ENCODE data around the gene OLFM1.
"Not testable (repeated sequence)": the region's sequence is repeated elsewhere in the genome, so short reads cannot be mapped to it uniquely, and the experiment has no call there.

The OLFM1 gene

GRCh38 chr9:135060461-135061116 lies 26.9 kb upstream of the OLFM1 start:
- no peak for DNase-seq

DNA sequence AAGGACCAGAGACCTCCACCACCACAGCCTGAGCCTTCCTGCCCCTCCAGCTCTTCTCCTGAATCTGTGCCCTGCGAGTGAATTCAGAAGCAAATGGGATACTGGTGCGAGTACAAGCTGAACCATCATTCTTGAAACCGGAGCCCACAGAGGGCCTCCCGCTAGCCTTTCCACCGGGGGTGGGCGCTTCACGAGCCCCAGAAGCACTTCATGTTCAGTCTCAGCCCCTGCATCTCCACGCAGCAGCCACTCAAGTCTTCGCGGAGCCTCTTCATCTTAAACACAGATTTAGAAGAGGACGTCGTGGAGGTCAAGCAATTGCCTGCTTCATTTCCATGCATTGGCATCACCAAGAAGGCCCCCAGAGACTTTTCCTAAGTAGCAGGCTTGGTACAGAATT lies 26.0 kb upstream of the OLFM1 start:
- DNase-seq = no peak

GRCh38 chr9:135062254-135062653 lies 25.2 kb upstream of the OLFM1 start:
- no peak for DNase-seq

DNA sequence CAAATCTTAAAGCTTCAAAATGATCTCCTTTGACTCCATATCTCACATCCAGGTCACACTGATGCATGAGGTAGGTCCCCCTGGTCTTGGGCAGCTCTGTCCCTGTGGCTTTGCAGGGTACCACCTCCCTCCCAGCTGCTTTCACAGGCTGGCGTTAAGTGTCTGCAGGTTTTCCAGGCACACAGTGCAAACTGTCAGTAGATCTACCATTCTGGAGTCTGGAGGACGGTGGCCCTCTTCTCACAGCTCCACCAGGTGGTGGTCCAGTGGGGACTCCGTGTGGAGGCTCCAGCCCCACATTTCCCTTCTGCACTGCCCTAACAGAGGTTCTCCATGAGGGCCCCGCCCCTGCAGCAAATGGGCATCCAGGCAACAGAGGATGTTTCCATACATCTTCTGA lies 24.0 kb upstream of the OLFM1 start:
- not testable (repeated sequence) for DNase-seq

GRCh38 chr9:135063888-135064287 lies 23.6 kb upstream of the OLFM1 start:
- DNase-seq = not testable (repeated sequence)

DNA sequence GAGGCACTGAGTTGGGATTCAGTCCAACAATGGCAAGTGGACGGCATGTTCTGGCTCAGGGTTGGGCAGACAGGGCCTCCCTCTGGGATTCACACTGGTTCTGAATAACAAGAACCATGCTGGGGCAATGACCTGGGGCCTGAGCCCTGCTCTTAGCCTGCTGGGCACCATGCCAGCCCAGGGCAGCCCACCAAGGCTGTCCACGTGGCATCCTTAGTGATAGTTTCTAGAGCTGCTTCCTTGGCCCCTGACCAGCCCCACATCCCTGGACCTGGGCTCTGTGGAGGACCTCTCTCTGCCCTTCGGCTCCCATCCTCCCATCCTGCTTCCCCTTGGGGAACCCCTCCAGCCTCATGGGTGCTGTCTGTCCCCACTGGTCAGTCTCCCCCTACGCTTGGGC lies 22.3 kb upstream of the OLFM1 start:
- no peak for DNase-seq

DNA sequence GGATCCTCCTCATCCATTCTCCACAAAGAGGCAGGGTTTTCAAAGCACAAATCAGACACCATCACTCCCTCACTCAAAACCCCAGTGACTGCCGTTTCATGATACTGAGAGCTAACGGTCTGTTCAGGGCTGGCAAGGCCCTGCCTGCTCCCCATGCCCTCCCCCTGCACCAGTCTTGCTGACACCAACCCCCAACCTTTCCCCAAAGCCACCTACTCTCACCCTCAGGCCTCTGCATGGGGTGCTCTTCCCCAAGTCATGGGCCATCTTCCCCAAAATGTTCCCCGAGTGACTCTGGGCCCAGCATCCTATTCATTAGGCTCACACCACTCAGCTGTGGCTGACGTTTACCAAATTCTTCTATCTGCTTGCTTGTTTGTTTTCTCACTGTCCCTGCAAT lies 21.7 kb upstream of the OLFM1 start:
- no peak for DNase-seq

DNA sequence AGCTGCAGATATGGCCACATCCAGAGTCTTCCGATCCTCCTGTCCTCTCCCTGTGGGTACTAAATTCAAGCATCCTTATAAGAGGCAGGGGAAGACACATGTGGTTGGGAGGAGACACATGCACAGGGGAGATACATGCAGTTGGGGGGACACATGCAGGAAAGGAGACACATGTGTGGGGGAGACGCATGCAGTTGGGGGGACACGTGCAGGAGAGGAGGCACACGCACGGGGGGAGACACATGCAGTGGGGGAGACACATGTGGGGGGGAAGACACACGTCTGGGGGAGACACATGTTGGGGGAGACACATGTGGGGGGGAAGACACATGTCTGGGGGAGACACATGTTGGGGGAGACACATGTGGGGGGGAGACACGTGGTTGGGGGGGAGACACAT lies 21.2 kb upstream of the OLFM1 start:
- no peak for DNase-seq

DNA sequence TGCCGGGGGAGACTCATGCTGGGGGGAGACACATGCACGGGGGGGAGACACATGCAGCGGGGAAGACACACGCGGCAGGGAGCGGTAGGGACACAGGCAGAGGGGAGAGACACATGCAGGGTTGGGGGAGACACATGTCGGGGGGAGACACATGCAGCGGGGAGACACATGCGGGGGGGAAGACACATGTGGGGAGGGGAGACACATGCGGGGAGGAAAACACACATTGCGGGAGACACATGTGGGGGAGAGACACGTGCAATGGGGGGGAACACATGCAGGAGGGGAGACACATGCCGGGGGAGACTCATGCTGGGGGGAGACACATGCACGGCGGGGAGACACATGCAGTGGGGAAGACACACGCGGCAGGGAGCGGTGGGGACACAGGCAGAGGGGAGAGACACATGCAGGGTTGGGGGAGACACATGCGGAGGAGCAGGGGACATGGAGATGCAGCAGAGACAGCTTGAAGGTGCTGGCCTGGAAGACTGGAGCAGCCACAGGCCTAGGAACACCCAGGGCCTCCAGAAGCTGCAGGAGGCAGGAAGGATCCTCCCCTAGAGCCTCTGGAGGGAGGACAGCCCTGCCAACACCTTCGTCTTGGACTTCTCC lies 20.3 kb upstream of the OLFM1 start:
- no peak for DNase-seq

- DNase-seq = no peak
Observed at GRCh38 chr9:135068776-135069415, 18.6 kb upstream of the OLFM1 start.

GRCh38 chr9:135069558-135070197 lies 17.8 kb upstream of the OLFM1 start:
- DNase-seq = no peak

DNA sequence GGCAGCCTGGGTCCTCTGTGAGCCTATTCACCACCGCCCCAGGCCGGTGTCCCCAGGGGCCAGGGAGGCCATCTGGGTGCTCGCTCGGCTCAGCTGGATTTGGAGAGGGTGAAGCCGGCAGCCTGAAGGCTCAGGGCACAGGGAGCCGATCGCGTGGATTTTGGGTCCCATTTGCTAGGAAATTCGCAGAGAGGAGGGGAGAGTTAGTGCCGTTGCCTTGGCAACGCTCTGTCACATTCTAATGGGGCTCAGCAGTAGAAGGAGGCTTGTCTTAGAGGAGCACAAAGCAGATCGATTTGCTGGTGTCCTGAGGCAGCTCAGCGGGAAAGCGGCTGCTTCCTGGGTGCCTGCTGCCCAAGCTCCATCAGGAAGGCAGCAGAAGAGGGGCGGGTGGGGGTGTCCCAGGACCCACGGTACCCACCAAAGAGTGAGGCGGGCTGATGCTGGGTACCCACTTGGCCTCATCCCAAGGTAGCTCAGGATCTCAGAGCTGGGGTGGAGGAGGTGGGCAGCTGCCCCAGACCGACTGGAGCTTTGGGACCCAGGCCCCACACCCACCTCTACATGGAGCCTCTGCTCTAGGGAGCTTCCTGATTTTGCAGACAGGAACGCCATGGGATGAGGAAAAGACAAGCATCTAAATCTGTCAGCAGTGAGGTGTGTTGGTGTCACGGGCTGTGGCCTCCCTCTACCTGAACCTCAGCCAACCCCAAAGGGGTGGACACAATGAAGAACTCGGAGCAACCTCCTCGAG lies 17.1 kb upstream of the OLFM1 start:
- no peak for DNase-seq

- no peak for DNase-seq
Observed at GRCh38 chr9:135070964-135071735, 16.3 kb upstream of the OLFM1 start.

- no peak for DNase-seq
Observed at GRCh38 chr9:135073081-135073740, 14.3 kb upstream of the OLFM1 start.

DNA sequence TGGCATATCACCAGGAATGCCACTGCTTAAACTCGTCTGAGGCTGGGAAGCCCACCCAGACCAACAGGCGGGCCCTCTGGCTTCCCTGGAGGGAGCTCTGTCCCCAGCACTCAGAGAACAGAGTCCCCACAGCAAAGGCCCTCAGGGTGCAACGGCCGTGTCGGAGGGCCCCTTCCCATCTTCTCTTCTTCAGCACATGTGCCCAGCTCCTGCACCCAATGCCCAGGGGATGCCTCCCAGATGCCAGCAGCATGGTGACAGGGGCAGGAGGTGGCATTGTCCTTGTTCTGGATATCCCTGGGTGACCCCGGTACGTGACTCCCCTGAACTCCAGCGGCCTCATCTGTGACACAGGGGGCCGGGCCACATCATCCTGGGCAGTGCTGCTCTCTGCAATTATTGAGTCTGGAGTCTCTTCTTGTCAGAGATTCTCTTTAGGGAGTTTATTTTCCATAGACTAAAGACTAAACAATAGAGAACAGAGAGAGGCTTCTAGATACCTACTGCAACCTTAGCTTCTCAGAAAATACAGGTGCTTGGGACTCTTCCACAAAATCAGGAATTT lies 13.6 kb upstream of the OLFM1 start:
- no peak for DNase-seq

DNA sequence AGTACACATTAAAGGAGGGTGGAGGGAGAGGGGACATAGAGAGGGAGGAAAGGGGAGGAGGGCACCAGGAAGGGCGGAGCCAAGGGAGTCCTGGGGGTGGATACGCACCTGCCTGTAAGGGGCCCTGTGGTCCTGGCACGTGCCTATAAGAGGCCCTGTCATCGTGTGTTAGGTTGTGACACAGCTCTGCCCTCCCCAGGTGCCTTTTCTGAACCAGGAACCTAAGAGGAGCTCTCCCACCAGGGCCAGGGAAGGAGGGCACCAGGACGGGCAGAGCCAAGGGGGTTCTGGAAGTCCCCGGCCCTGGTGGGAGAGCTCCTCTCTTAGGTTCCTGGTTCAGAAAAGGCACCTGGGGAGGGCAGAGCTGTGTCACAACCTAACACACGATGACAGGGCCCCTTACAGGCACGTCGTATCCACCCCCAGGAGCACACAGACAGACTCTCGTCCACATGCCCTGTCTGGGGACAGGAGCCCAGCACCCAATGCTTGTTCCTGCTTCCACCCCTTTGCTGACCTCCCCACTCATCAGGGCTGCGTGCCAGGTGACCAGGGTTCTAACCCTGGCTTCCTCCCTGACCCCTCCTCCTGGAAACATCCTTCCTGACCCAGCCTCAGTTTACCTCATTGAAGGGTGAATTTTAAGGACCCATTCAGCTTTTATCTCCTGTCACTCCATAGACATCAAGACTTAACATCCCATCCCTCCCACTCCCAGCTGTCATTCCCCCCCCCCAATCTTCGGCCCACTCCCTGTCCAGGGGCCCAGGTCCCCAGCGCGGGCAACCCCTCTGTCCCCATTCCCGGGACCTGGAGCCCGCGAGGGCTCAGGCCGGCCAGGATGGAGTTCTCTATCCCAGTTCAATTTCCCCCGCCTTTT lies 12.9 kb upstream of the OLFM1 start:
- DNase-seq = no peak

GRCh38 chr9:135075234-135076142 lies 12.0 kb upstream of the OLFM1 start:
- DNase-seq = no peak

- DNase-seq = no peak
Observed at GRCh38 chr9:135076143-135076875, 11.2 kb upstream of the OLFM1 start.
